T-cell (primary cell): ENCODE results near the gene LRG1. TPM values are rescaled to one million over a fixed set of nuclear protein-coding genes. Genes with fewer than 3 reads are reported as not detected.

ENCODE experiments used
- ATAC-seq, 4 experiments: fragments of 200-7000 bp in 3 of 4; fragments of 150-1000 bp in 1 of 4; cut with Tn5 transposase; replicated peaks in 1 of 4; 1 replicate in 3 of 4; 2 replicates in 1 of 4; pipeline ENCODE4 v1.10.0; 2021; ENCODE audit warnings: moderate library complexity in 3 of 4, mild to moderate bottlenecking in 2 of 4, moderate number of reproducible peaks in 1 of 4
- CTCF ChIA-PET, 2 donors: fragments of 300-600 bp; sonication (Branson Sonifier 250); formaldehyde crosslinking; loops; one replicate each; lab custom pipeline; 2022; ENCODE audit warnings: antibody characterized with exemption in 2 of 2; lab: Charles Lee
- POLR2A ChIA-PET, 2 donors: fragments of 300-600 bp; sonication (Branson Sonifier 250); formaldehyde crosslinking; loops; one replicate each; lab custom pipeline; 2022; ENCODE audit warnings: antibody characterized with exemption in 2 of 2; lab: Charles Lee
- DNase-seq, 35 experiments: peaks; one replicate each; pipeline versions ENCODE4 v3.0.0 to v3.0.0-alpha.2; 2013 to 2023
- H3K27ac ChIP-seq: one replicate; pipeline ENCODE4 v1.5.1; 2013; ENCODE audit warnings: low read length
- H3K27me3 ChIP-seq, 2 experiments: replicated peaks in 1 of 2; 1 replicate in 1 of 2; 2 replicates in 1 of 2; pipeline versions ENCODE4 v1.6.1 to v1.7.0; 2013; ENCODE audit warnings: low read length in 1 of 2, mixed read lengths in 1 of 2; ENCODE audit not compliant: control insufficient read depth in 2 of 2, insufficient read depth in 2 of 2; ENCODE audit errors: extremely low read depth in 1 of 2
- H3K36me3 ChIP-seq, 2 donors: 1 replicate in 1 of 2; 2 replicates in 1 of 2; pipeline versions ENCODE4 v1.6.1 to v1.7.0; 2013; ENCODE audit warnings: low read length in 1 of 2; ENCODE audit not compliant: control insufficient read depth in 2 of 2, insufficient read depth in 1 of 2; ENCODE audit errors: extremely low read depth in 1 of 2
- H3K4me1 ChIP-seq, 2 experiments: 1 replicate in 1 of 2; 2 replicates in 1 of 2; pipeline versions ENCODE4 v1.6.1 to v1.7.0; 2013; ENCODE audit warnings: low read length in 2 of 2, mixed read lengths in 1 of 2; ENCODE audit not compliant: insufficient read depth in 2 of 2, control insufficient read depth in 1 of 2; ENCODE audit errors: extremely low read depth in 1 of 2
- H3K4me3 ChIP-seq, 2 donors: 1 replicate in 1 of 2; 2 replicates in 1 of 2; pipeline versions ENCODE4 v1.5.1 to v1.7.0; 2013; ENCODE audit warnings: mild to moderate bottlenecking in 2 of 2, low read length in 1 of 2, moderate library complexity in 1 of 2; ENCODE audit not compliant: control insufficient read depth in 1 of 2; ENCODE audit errors: extremely low read depth in 1 of 2
- H3K9me3 ChIP-seq: 2 replicates; pipeline ENCODE4 v1.7.0; 2013
- H3K27ac Mint-ChIP-seq, 2 donors: one replicate each; pipeline ENCODE4 v1.8.0; 2020 to 2021; ENCODE audit warnings: mild to moderate bottlenecking in 2 of 2, mixed read lengths in 2 of 2
- H3K27me3 Mint-ChIP-seq, 2 donors: one replicate each; pipeline ENCODE4 v1.8.0; 2021 to 2022; ENCODE audit warnings: mixed read lengths in 2 of 2
- H3K36me3 Mint-ChIP-seq: one replicate; pipeline ENCODE4 v1.8.0; 2021; ENCODE audit warnings: mixed read lengths
- H3K4me1 Mint-ChIP-seq, 3 donors: one replicate each; pipeline ENCODE4 v1.8.0; 2020 to 2022; ENCODE audit warnings: mixed read lengths in 3 of 3, mild to moderate bottlenecking in 1 of 3
- H3K4me3 Mint-ChIP-seq, 3 donors: one replicate each; pipeline ENCODE4 v1.8.0; 2020 to 2022; ENCODE audit warnings: mild to moderate bottlenecking in 3 of 3, mixed read lengths in 3 of 3, moderate library complexity in 3 of 3
- H3K9me3 Mint-ChIP-seq, 3 donors: one replicate each; pipeline ENCODE4 v1.8.0; 2020 to 2022; ENCODE audit warnings: mixed read lengths in 3 of 3
- WGBS: methylation state at CpG from one replicate; pipeline ENCODE4 v1.1.5; 2013; ENCODE audit warnings: missing lambda C conversion rate; ENCODE audit not compliant: insufficient coverage; 5-methylcytosine and 5-hydroxymethylcytosine counted together
- total RNA-seq, 35 experiments: library from RNA in 6 of 35; stranded (reverse) in 6 of 35; fragments of 120-200 nt in 1 of 35; gene quantifications; one replicate each; pipeline versions ENCODE4 v1.2.1 to v1.2.4 and lab custom pipeline; 2013 to 2026

Gene LRG1
- total RNA-seq, 5 donors from 2014 or later (not counting 1 experiment from before 2014, with no cell fraction given) = 0.13 to 0.32 (median 0.19) TPM; not detected in 2

DNA sequence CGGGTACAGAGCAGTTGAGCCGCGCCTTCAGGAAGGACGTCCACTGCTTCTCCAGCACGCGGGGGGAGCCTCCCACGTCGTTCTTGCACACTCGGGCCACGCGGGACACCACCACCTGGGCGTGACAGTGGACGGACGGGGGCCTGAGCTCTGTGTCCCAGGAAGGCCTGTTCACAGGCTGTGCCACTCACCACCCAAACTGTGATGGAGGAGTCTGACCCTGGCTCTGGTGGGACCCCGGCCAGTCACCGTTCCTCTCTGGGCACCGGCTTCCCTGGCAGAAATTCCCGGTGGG lies 12.6 kb upstream of the LRG1 start:
- CTCF ChIA-PET = no interaction called here
- no peak overlapping the region for H3K4me3 ChIP-seq
- 94% methylated on average over 5 of the region's 18 CpGs for WGBS
- POLR2A ChIA-PET = no interaction called here
- Mint-ChIP-seq H3K27ac (no peak overlapping the region), H3K9me3 (peaks cover 0 to 8% (median 0%) of the 10 kb centered on the region in 3 donors), H3K4me1 (no peaks in the 10 kb centered on the region), H3K27me3 (peaks cover 17 to 22% of the 10 kb centered on the region in 2 donors), H3K4me3 (no peak overlapping the region), H3K36me3 (no peaks in the 10 kb centered on the region)
- DNase-seq (no peak), ATAC-seq (no peak)
- no peaks in the 10 kb centered on the region for H3K4me1 ChIP-seq
- H3K27me3 ChIP-seq = peaks cover 0 to 42% of the 10 kb centered on the region in 2 experiments
- H3K27ac ChIP-seq = no peak overlapping the region
- H3K9me3 ChIP-seq = no peaks in the 10 kb centered on the region
- no peaks in the 10 kb centered on the region for H3K36me3 ChIP-seq

DNA sequence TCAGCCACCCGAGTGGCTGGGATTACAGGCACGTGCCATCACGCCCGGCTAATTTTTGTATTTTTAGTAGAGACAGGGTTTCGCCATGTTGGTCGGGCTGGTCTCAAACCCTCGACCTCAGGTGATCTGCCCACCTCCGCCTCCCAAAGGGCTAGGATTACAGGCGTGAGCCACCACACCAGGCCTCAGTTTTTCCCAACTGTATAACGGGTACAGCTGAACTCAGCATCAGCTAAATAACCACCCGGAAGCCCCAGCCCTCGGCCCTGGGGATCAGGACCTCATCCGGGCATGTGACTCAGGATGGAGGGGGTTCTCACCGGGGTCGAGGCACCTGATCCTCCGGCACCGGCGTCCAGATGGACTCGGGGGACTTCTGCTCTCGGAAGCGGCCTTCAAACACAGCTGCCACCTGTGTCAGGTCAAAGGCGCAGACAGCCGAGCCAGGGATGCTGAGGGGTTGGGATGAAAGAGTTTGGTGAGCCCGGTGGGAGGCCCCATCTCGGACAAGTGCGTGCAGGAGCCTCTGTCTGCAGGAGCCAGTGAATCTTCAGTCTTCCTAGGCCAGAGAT lies 10.7 kb upstream of the LRG1 start:
- Histone ChIP-seq H3K27ac (no peak overlapping the region), H3K9me3 (no peaks in the 10 kb centered on the region), H3K36me3 (no peaks in the 10 kb centered on the region), H3K4me1 (no peaks in the 10 kb centered on the region), H3K4me3 (no peak overlapping the region), H3K27me3 (peaks cover 0 to 41% of the 10 kb centered on the region in 2 experiments)
- Mint-ChIP-seq H3K36me3 (no peaks in the 10 kb centered on the region), H3K9me3 (peaks cover 0 to 8% (median 0%) of the 10 kb centered on the region in 3 donors), H3K4me3 (no peak overlapping the region), H3K27ac (no peak overlapping the region), H3K27me3 (peaks cover 11 to 22% of the 10 kb centered on the region in 2 donors), H3K4me1 (no peaks in the 10 kb centered on the region)
- ChIA-PET CTCF (no interaction called here), POLR2A (no interaction called here)
- ATAC-seq = no peak
- no peak for DNase-seq
- WGBS = 89% methylated on average over 14 of the region's 26 CpGs

DNA sequence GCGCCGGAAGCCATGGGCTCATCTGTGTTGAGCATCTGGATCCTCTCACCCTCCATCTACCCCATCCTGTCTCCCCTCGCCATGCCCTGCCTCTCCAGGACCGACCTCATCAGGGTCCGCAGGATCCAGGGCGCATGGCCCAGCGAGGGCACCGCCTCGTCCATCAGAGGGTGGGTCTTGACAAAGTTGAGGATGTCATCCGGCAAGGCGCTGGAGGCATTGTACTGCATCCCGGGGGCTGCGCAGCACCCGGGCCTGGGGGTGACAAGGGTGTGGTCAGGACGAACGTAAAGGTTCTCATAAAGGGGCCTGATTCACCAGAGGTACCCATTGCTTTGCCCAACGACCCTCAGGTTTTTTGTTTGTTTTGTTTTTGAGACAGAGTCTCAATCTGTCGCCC lies 10.2 kb upstream of the LRG1 start:
- no peak overlapping the region for H3K4me3 ChIP-seq
- peaks cover 0 to 40% of the 10 kb centered on the region in 2 experiments for H3K27me3 ChIP-seq
- ATAC-seq = no peak
- no peak for DNase-seq
- H3K4me1 Mint-ChIP-seq = no peaks in the 10 kb centered on the region
- peaks cover 11 to 22% of the 10 kb centered on the region in 2 donors for H3K27me3 Mint-ChIP-seq
- no peak overlapping the region for H3K27ac Mint-ChIP-seq
- H3K27ac ChIP-seq = no peak overlapping the region
- peaks cover 0 to 8% (median 0%) of the 10 kb centered on the region in 3 donors for H3K9me3 Mint-ChIP-seq
- CTCF ChIA-PET = no interaction called here
- H3K4me3 Mint-ChIP-seq = no peak overlapping the region
- H3K9me3 ChIP-seq = no peaks in the 10 kb centered on the region
- H3K36me3 ChIP-seq = no peaks in the 10 kb centered on the region
- no peaks in the 10 kb centered on the region for H3K36me3 Mint-ChIP-seq
- POLR2A ChIA-PET = no interaction called here
- WGBS = 83% methylated on average over 12 of the region's 18 CpGs
- no peaks in the 10 kb centered on the region for H3K4me1 ChIP-seq

DNA sequence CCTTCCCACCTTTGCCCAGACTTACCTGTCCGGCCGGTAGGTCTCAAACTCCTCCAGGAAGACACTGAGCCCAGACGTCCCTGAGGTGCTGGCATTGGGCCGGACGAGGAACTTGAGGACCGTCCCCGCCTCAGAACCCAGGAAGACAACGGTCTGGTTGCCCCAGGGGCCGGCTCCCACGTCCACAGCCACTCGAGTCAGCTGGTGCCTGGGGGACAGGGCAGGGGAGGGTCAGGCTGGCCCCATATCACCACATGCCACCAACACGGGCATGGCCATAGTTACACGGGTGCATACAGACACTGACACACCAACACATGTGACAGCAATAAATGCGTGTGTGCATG lies 8.4 kb upstream of the LRG1 start:
- H3K27ac Mint-ChIP-seq = no peak overlapping the region
- ChIA-PET CTCF (no interaction called here), POLR2A (no interaction called here)
- H3K27me3 Mint-ChIP-seq = peaks cover 10 to 18% of the 10 kb centered on the region in 2 donors
- WGBS = 83% methylated on average over 10 of the region's 14 CpGs
- ATAC-seq (no peak), DNase-seq (no peak)
- peaks cover 0 to 40% of the 10 kb centered on the region in 2 experiments for H3K27me3 ChIP-seq
- no peaks in the 10 kb centered on the region for H3K4me1 ChIP-seq
- H3K36me3 Mint-ChIP-seq = no peaks in the 10 kb centered on the region
- H3K36me3 ChIP-seq = no peaks in the 10 kb centered on the region
- H3K4me1 Mint-ChIP-seq = no peaks in the 10 kb centered on the region
- no peak overlapping the region for H3K27ac ChIP-seq
- no peak overlapping the region for H3K4me3 ChIP-seq
- H3K4me3 Mint-ChIP-seq = no peak overlapping the region
- peaks cover 0 to 5% (median 0%) of the 10 kb centered on the region in 3 donors for H3K9me3 Mint-ChIP-seq
- no peaks in the 10 kb centered on the region for H3K9me3 ChIP-seq

DNA sequence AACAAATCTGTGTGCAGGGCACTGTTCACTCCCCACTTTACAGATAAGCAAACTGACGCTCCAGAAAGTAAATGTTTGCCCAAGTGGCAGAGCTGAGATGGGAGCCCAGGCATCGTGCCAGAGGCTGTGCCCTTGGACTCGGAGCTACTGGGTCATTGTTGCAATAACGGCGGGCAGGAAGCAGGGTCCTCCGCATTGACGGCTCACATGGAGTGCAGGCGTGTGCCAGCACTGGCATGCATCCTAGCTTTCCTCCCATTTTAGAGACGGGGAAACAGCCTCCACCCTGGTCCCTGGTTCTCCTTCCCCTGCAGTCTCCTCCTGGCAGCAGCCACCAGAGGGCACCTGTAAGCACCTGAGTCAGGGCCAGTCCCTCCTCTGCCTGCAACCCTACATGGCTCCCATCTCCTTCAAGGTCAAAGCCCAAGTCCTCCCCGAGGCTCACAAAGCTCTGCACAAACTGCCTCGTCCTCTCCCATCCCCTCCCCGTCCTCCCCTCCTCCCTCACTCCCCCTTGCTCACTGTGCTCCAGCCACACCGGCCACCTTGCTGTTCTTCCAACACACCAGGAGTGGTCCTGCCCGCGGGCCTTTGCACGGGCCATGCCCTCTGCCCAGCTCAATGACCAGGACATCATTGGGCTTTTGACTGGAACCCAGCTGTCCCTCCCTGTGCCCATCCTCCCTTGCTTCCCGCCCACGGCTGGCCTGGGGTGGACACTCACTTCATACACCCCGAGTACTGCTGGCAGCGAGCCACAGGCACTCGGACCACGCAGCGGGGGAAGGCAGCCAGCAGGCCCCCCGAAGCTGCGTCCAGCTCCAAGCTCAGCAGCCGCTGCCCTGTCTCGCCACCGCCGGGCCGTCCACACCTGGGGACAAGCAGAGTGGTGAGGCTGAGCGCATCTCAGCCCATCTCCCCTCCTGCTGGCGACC lies 7.7 kb upstream of the LRG1 start:
- no peaks in the 10 kb centered on the region for H3K4me1 Mint-ChIP-seq
- H3K4me1 ChIP-seq = no peaks in the 10 kb centered on the region
- H3K9me3 Mint-ChIP-seq = no peaks in the 10 kb centered on the region
- peaks cover 10 to 13% of the 10 kb centered on the region in 2 donors for H3K27me3 Mint-ChIP-seq
- H3K27ac ChIP-seq = no peak overlapping the region
- H3K27ac Mint-ChIP-seq = no peak overlapping the region
- ATAC-seq (no peak), DNase-seq (no peak)
- no peak overlapping the region for H3K4me3 Mint-ChIP-seq
- no peak overlapping the region for H3K4me3 ChIP-seq
- ChIA-PET CTCF (interaction anchor here in 1 of 2 donors (0.6 kb wide), 1 partner anchor 315 kb away, joined by 4 read pairs; no protein-coding TSS in a partner anchor), POLR2A (no interaction called here)
- WGBS = 83% methylated on average over 27 of the region's 32 CpGs
- no peaks in the 10 kb centered on the region for H3K36me3 Mint-ChIP-seq
- H3K27me3 ChIP-seq = peaks cover 0 to 43% of the 10 kb centered on the region in 2 experiments
- no peaks in the 10 kb centered on the region for H3K9me3 ChIP-seq
- no peaks in the 10 kb centered on the region for H3K36me3 ChIP-seq

DNA sequence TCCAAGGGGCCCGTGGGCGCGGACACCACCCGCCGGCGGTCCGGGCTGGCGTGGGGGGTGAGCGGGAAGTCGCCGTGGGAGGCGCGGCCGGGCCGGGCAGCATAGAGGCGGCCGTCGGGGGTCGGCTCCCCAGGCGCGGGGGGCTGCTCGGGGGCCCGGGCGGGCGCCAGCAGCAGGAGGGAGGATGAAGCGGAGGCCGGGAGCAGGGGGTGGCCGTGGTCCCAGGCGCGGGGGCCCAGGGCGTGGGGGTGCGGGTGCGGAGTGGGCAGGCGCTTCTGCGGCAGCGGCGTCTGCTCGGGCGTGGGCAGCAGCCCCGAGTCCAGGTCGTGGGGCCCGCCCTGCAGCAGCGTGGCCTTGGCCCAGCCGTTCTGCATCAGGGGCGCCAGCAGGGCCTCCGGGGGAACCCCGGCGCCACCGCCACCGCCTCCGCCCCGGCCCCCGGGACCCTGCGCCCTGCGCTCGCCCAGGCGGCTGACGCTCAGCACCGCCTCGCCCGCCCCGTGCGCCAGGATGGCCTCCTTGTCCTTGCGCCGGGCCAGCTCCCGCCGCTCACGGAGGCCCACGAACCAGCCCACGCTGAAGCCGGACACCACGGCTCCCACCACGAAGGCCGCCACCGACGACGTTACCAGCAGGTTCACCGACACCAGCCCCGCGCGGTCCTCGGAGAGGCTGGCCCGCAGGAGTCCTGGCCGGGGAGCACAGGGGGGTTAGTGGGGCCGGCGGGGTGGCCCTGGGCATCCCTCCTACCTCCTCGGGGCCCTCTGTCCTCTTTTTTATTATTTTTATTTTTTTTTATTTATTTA lies 4.2 kb upstream of the LRG1 start:
- CTCF ChIA-PET = no interaction called here
- no peak for DNase-seq
- no peak overlapping the region for H3K27ac Mint-ChIP-seq
- H3K9me3 Mint-ChIP-seq = no peaks in the 10 kb centered on the region
- no peak overlapping the region for H3K4me3 Mint-ChIP-seq
- Histone ChIP-seq H3K4me3 (no peak overlapping the region), H3K27ac (no peak overlapping the region), H3K27me3 (peaks cover 0 to 40% of the 10 kb centered on the region in 2 experiments), H3K9me3 (no peaks in the 10 kb centered on the region), H3K4me1 (peaks cover 0 to 6% of the 10 kb centered on the region in 2 experiments), H3K36me3 (no peaks in the 10 kb centered on the region)
- POLR2A ChIA-PET = no interaction called here
- 92% methylated on average over 61 of the region's 87 CpGs for WGBS
- no peaks in the 10 kb centered on the region for H3K36me3 Mint-ChIP-seq
- H3K27me3 Mint-ChIP-seq = peaks cover 5 to 11% of the 10 kb centered on the region in 2 donors
- ATAC-seq = no peak
- H3K4me1 Mint-ChIP-seq = peaks cover 0 to 6% (median 4%) of the 10 kb centered on the region in 3 donors
